HFFc6 (cell line): ENCODE results near the gene EEFSEC. TPM values are rescaled to one million over a fixed set of nuclear protein-coding genes. Genes with fewer than 3 reads are reported as not detected.

Source experiments
- DNase-seq: peaks from one replicate; pipeline ENCODE4 v3.0.0-alpha.2; 2018
- H3K27ac Mint-ChIP-seq: 2 replicates; pipeline ENCODE4 v1.8.0; 2020; ENCODE audit warnings: mild to moderate bottlenecking, mixed read lengths
- H3K27me3 Mint-ChIP-seq: 2 replicates; pipeline ENCODE4 v1.8.0; 2021; ENCODE audit warnings: mild to moderate bottlenecking, moderate library complexity, mixed read lengths; ENCODE audit not compliant: insufficient read depth
- H3K36me3 Mint-ChIP-seq: 2 replicates; pipeline ENCODE4 v1.8.0; 2021; ENCODE audit warnings: low read depth, mixed read lengths
- H3K4me1 Mint-ChIP-seq: 2 replicates; pipeline ENCODE4 v1.8.0; 2020; ENCODE audit warnings: low read depth, mixed read lengths
- H3K4me3 Mint-ChIP-seq: 2 replicates; pipeline ENCODE4 v1.8.0; 2020; ENCODE audit warnings: mild to moderate bottlenecking, moderate library complexity, mixed read lengths
- H3K9me3 Mint-ChIP-seq: 2 replicates; pipeline ENCODE4 v1.8.0; 2020; ENCODE audit warnings: mild to moderate bottlenecking, mixed read lengths
- total RNA-seq, 6 experiments: library from RNA; stranded (reverse); fragmentation: NEBNext Ultra II Directional; extraction: Animal tissue kit (Norgen Biotek cat#: 25700); gene quantifications; 2 replicates in 1 of 6; 3 replicates in 5 of 6; pipeline ENCODE4 v1.2.3, GENCODE V29; 2021
- TF ChIP-seq, protein P1 (sequence below): fragments of 200-600 bp; sonication (generic); IDR thresholded peaks from 2 replicates; pipeline ENCODE4 v1.5.0; 2021; ENCODE audit warnings: antibody characterized with exemption, mild to moderate bottlenecking

The EEFSEC gene
- total RNA-seq, 6 experiments from 2014 or later, result 8.2 to 11.6 (median 11.0) TPM

DNA sequence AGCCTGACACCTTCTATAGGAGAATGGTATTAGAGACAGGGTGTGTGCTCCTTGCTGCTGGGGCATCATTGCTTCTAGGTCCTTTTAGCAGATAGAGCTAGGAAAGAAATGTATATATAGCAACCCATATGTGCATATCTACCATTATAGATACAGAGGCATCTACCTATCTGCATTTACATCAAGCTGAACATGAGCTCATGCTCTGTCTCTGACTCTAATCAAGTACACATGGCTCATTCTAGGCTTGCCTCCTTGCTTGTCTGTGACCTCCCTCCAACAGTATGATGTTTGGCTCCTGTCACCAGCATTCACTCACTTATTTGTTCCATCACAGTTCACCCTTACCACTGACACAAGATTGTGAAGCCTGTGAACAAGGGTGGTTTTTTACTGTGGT is 133.4 kb downstream of the EEFSEC start:
- peaks cover 10% of the 10 kb centered on the region for H3K4me1 Mint-ChIP-seq
- H3K27me3 Mint-ChIP-seq, result peaks cover 2% of the 10 kb centered on the region; the same call in 1 of the 2 replicates
- DNase-seq, result no peak
- H3K27ac Mint-ChIP-seq, result no peak overlapping the region
- no peak overlapping the region for H3K4me3 Mint-ChIP-seq
- TF ChIP-seq, protein P1, sequence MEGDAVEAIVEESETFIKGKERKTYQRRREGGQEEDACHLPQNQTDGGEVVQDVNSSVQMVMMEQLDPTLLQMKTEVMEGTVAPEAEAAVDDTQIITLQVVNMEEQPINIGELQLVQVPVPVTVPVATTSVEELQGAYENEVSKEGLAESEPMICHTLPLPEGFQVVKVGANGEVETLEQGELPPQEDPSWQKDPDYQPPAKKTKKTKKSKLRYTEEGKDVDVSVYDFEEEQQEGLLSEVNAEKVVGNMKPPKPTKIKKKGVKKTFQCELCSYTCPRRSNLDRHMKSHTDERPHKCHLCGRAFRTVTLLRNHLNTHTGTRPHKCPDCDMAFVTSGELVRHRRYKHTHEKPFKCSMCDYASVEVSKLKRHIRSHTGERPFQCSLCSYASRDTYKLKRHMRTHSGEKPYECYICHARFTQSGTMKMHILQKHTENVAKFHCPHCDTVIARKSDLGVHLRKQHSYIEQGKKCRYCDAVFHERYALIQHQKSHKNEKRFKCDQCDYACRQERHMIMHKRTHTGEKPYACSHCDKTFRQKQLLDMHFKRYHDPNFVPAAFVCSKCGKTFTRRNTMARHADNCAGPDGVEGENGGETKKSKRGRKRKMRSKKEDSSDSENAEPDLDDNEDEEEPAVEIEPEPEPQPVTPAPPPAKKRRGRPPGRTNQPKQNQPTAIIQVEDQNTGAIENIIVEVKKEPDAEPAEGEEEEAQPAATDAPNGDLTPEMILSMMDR, result no peak
- peaks cover 10% of the 10 kb centered on the region; the same call in 1 of the 2 replicates for H3K36me3 Mint-ChIP-seq
- no peaks in the 10 kb centered on the region for H3K9me3 Mint-ChIP-seq

DNA sequence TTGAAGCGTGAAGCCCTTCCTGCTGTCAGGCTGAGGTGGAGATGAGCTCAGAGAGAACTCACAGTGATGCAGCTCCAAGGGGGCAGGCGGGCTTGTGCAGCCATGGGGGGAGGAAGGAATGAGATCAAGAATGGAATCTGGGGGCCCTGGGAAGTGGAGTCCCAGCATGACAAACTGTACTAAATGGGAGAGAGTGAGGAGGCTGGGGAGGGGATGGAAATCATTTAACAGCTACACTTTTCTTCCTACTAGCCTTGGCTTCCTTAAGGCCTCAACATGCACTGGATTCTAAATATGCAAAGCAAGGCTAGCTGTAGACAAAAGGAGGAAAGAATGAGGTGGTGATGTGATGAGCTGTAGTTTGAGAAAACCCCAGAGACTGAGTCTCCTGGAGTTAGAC is 133.9 kb downstream of the EEFSEC start:
- Mint-ChIP-seq H3K9me3 (no peaks in the 10 kb centered on the region), H3K4me3 (no peak overlapping the region), H3K27ac (no peak overlapping the region), H3K27me3 (peaks cover 2% of the 10 kb centered on the region; the same call in 1 of the 2 replicates), H3K36me3 (peaks cover 10% of the 10 kb centered on the region; the same call in 1 of the 2 replicates), H3K4me1 (peaks cover 9% of the 10 kb centered on the region)
- DNase-seq, result no peak
- TF ChIP-seq, protein P1, result no peak

DNA sequence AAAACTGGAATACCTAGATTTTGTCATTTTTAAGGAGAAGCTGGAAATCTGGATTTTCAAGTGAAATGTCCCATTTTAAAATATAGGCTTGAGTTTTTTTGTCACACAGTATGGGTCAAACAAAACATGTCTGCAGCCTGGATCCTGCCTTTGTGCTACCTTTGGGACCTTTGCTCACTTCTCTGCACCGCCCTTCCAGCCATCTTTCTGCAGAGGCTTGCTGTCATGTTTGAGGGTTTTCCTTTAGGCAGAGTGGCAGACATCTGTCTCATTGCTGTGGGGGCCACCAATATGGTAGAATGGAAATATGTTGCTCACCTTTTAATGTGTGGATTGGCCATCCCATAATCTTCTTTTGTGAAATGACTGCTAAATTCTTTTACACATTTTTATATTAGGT is 136.3 kb downstream of the EEFSEC start:
- Mint-ChIP-seq H3K27ac (no peak overlapping the region), H3K36me3 (peaks cover 10% of the 10 kb centered on the region; the same call in 1 of the 2 replicates), H3K9me3 (no peaks in the 10 kb centered on the region), H3K4me3 (no peak overlapping the region), H3K4me1 (no peaks in the 10 kb centered on the region), H3K27me3 (peaks cover 2% of the 10 kb centered on the region; the same call in 1 of the 2 replicates)
- no peak for DNase-seq
- TF ChIP-seq, protein P1, result no peak

DNA sequence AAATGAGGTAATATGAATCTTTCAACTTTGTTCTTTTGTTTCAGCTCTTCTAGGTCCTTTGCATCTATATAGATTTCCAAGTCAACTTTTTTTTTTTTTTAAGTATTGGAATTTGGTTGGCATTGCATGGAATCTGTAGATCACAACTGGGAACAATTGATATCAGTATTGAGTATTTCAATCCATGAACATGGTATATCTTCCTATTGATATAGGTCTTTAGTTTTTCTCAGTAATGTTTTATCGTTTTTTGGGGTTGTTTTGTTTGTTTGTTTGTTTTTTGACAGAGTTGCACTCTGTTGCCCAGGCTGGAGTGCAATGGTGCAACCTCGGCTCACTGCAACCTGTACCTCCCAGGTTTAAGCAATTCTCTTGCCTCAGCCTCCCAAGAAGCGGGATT is 137.2 kb downstream of the EEFSEC start:
- TF ChIP-seq, protein P1, result no peak
- no peak overlapping the region for H3K27ac Mint-ChIP-seq
- no peak for DNase-seq
- H3K9me3 Mint-ChIP-seq, result no peaks in the 10 kb centered on the region
- no peaks in the 10 kb centered on the region for H3K4me1 Mint-ChIP-seq
- H3K4me3 Mint-ChIP-seq, result no peak overlapping the region
- H3K36me3 Mint-ChIP-seq, result peaks cover 10% of the 10 kb centered on the region; the same call in 1 of the 2 replicates
- H3K27me3 Mint-ChIP-seq, result peaks cover 2% of the 10 kb centered on the region; the same call in 1 of the 2 replicates

DNA sequence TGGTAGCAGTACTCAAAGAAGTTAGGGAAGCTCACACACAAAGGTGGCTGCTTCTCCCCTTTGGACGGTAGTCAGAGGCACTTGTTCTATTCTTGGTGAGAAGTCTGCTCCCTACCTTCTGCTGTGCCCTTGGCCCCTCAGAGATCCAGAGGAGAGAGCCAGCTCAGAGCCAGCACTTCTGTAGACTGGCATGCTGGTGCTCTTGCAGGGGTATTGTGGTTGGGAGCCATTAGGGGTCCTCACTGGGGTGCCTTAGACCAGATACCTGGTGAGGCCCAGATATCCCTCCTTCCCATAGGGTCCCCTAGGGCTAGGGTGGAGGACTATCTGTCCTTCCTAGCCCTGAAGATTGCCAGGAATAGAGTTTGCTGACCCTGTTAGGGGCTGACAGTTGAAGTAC is 140.6 kb downstream of the EEFSEC start:
- TF ChIP-seq, protein P1, result no peak
- Mint-ChIP-seq H3K36me3 (peaks cover 10% of the 10 kb centered on the region; the same call in 1 of the 2 replicates), H3K4me3 (no peak overlapping the region), H3K4me1 (peaks cover 11% of the 10 kb centered on the region), H3K27me3 (no peaks in the 10 kb centered on the region; the same call in 1 of the 2 replicates), H3K9me3 (no peaks in the 10 kb centered on the region), H3K27ac (no peak overlapping the region)
- no peak for DNase-seq
